ENCODE data around the gene KIF13A. TPM values are rescaled to one million over a fixed set of nuclear protein-coding genes. Genes with fewer than 3 reads are reported as not detected.
A peak's percentile ranks its signal among the peaks of the same experiment; 100 is the strongest.
"Not testable (repeated sequence)": the region's sequence is repeated elsewhere in the genome, so short reads cannot be mapped to it uniquely, and the experiment has no call there.

KIF13A gene
- total RNA-seq, 3 donors from 2014 or later = 40.0 to 60.4 (median 49.6) TPM

DNA sequence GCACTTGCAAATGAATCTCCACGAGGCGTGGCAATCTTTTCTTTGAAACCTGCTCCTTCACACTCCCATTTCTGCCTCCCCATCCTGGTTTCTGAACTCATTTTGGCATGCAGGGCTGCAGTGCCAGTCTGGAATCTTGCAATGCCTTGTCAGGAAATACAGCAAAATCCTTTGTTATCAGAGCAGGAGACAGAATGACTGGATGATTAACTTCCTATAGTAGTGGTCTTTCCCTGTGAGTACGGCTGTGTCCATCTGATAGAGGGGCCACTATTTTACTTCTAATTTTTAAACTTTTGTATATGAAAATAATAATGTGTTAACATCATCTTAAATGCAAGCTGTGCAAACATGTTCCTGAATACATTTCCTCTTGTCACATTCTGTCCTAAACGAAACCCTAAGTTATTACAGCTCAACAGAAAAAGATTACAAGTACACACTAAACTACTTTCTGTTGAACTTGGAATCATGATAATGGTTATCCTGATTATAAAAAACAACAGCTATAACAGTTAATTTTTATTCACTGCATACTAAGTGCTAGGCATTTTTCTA lies 140.2 kb downstream of the KIF13A start:
- TF ChIP-seq POLR2AphosphoS5 (IDR thresholded peaks at IDR 0.05) (no peak), POLR2A (IDR thresholded peaks at IDR 0.05) (no peak)
- TF ChIP-seq, protein P1, sequence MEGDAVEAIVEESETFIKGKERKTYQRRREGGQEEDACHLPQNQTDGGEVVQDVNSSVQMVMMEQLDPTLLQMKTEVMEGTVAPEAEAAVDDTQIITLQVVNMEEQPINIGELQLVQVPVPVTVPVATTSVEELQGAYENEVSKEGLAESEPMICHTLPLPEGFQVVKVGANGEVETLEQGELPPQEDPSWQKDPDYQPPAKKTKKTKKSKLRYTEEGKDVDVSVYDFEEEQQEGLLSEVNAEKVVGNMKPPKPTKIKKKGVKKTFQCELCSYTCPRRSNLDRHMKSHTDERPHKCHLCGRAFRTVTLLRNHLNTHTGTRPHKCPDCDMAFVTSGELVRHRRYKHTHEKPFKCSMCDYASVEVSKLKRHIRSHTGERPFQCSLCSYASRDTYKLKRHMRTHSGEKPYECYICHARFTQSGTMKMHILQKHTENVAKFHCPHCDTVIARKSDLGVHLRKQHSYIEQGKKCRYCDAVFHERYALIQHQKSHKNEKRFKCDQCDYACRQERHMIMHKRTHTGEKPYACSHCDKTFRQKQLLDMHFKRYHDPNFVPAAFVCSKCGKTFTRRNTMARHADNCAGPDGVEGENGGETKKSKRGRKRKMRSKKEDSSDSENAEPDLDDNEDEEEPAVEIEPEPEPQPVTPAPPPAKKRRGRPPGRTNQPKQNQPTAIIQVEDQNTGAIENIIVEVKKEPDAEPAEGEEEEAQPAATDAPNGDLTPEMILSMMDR (IDR thresholded peaks at IDR 0.05) = no peak

DNA sequence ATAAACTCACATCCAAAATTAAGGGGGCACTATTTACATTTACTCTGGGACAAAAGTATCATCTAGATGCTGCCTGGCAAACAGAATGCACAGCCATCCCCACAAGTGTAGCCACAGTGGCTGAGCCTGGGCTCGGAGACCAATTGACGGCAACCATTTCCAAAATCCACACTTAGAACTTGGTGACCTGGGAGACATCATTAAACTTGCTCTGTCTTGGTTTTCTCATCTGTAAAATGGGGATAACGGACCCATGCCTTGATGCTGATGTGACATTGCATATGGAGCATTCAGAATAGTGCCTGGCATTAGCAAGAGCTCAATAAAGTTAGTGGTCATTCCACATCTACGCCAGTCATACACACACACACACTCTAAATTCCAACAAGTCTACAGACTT lies 140.7 kb downstream of the KIF13A start:
- no peak overlapping the region for H3K4me3 ChIP-seq
- intact Hi-C loops (cut with DNase I; ENCODE audit: low total_unique reads) = loop anchor here (2.0 kb wide), 1 partner anchor 26 kb away; no protein-coding TSS in a partner anchor
- H3K4me1 ChIP-seq = no peaks in the 10 kb centered on the region
- H3K36me3 ChIP-seq = no peaks in the 10 kb centered on the region
- TF ChIP-seq POLR2AphosphoS5 (IDR thresholded peaks at IDR 0.05) (no peak), POLR2A (IDR thresholded peaks at IDR 0.05) (no peak)
- TF ChIP-seq, protein P1 (IDR thresholded peaks at IDR 0.05) = no peak
- no peak for DNase-seq (ENCODE audit: low spot score in 2 of 2)
- no peaks in the 10 kb centered on the region for H3K9me3 ChIP-seq
- no peaks in the 10 kb centered on the region for H3K27me3 ChIP-seq
- H3K27ac ChIP-seq = no peak overlapping the region

More for the DNA sequence above, 140.2 kb downstream of the KIF13A start:
- Histone ChIP-seq H3K36me3 (no peaks in the 10 kb centered on the region), H3K4me1 (no peaks in the 10 kb centered on the region), H3K27me3 (no peaks in the 10 kb centered on the region), H3K9me3 (no peaks in the 10 kb centered on the region), H3K4me3 (no peak overlapping the region), H3K27ac (no peak overlapping the region)
- no peak for DNase-seq (ENCODE audit: low spot score in 2 of 2)
- intact Hi-C loops (cut with DNase I; ENCODE audit: low total_unique reads) = loop anchor here (2.0 kb wide), 1 partner anchor 26 kb away; no protein-coding TSS in a partner anchor

DNA sequence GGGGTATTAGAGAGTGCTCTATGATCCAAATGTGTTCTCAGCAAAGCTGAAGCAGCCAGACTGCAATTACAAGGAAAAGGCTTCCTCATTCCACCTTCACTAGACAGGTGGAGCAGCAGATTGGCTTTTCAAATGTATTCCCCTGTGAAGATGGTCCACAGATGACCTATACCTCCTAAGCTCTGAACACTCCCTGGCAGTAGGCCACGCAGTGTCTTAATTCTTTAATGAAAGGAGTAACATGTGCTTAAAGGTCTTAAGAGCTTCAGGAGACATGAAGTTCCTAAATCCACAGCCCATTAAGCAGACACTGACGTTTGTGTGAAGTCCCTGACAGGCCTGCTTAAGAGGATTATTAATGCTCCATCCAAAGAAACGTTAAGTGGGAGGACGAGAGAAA lies 141.8 kb downstream of the KIF13A start:
- TF ChIP-seq POLR2A (IDR thresholded peaks at IDR 0.05) (no peak), POLR2AphosphoS5 (IDR thresholded peaks at IDR 0.05) (no peak)
- TF ChIP-seq, protein P1 (IDR thresholded peaks at IDR 0.05) = no peak
- DNase-seq (ENCODE audit: low spot score in 2 of 2) = no peak
- intact Hi-C loops (cut with DNase I; ENCODE audit: low total_unique reads) = no loop called here
- Histone ChIP-seq H3K36me3 (no peaks in the 10 kb centered on the region), H3K9me3 (no peaks in the 10 kb centered on the region), H3K27me3 (no peaks in the 10 kb centered on the region), H3K27ac (no peak overlapping the region), H3K4me1 (no peaks in the 10 kb centered on the region), H3K4me3 (no peak overlapping the region)

DNA sequence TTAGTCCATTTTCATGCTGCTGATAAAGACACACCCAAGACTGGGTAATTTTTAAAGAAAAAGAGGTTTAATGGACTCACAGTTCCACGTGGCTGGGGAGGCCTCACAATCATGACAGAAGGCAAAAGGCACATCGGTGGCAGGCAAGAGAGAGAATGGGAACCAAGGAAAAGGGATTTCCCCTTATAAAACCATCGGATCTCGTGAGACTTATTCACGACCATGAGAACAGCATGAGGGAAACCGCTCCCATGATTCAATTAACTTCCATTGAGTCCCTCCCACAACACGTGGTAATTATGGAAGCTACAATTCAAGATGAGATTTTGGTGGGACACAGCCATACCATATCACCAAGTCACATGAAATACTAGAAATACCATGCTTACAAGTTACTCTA lies 142.5 kb downstream of the KIF13A start:
- H3K27ac ChIP-seq; intact Hi-C loops (cut with DNase I; ENCODE audit: low total_unique reads); H3K9me3 ChIP-seq; H3K27me3 ChIP-seq; H3K36me3 ChIP-seq; DNase-seq (ENCODE audit: low spot score in 2 of 2); H3K4me1 ChIP-seq; H3K4me3 ChIP-seq: not testable (repeated sequence)

DNA sequence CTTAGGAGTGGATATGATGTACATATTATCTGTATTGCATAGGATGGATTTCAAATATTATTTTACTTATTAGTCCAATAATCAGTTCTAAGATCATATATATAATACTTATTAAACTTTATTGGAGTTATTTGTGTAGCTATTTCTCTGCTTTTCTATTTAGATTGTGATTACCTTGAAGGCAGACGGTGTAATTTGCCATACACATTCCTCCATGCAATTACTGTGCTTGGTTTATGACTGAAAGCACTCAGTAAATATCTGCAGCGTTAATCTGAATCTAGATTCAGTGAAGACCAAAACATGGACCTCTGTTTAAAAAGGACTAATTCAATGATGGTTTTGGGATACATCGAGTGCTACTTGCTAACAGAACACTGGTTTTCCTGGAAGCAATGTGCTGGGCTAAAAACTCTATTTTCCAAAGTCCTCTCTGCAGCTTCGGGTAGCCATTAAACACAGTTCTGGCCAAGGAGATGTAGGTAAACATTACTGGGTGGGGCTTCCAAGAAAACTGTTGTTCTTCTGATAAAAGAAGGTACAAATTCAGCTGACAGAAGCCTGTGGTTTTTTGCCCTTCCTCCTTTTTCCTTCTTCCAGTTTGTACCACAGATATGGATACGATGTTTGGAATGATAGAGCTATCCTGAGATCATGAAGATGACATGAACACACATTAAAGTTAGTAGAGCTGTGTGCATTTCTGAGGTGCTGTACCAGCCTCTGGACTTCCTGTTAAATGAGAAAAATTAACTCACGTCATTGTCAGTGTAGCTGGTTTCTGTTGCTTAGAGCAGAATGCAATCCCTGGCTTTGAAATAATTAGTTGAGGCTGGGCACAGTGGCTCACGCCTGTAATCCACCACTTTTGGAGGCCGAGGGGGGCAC lies 144.3 kb downstream of the KIF13A start:
- Histone ChIP-seq H3K4me1 (no peaks in the 10 kb centered on the region), H3K9me3 (no peaks in the 10 kb centered on the region), H3K27me3 (no peaks in the 10 kb centered on the region), H3K36me3 (no peaks in the 10 kb centered on the region), H3K4me3 (no peak overlapping the region), H3K27ac (peak overlapping the region in 1 of 2 donors; percentile 15)
- no peak for DNase-seq (ENCODE audit: low spot score in 2 of 2)
- intact Hi-C loops (cut with DNase I; ENCODE audit: low total_unique reads) = no loop called here
- no peak for TF ChIP-seq POLR2AphosphoS5 (IDR thresholded peaks at IDR 0.05)
- no peak for TF ChIP-seq POLR2A (IDR thresholded peaks at IDR 0.05)
- TF ChIP-seq, protein P1 (IDR thresholded peaks at IDR 0.05) = no peak

Data from breast epithelium (tissue), 4 donors.